ENCODE measurements around the gene EXTL1. TPM values are rescaled to one million over a fixed set of nuclear protein-coding genes. Genes with fewer than 3 reads are reported as not detected.
A peak's percentile ranks its signal among the peaks of the same experiment; 100 is the strongest.

EXTL1 gene
- total RNA-seq, 4 donors from 2014 or later, result 0.08 to 0.81 (median 0.31) TPM; not detected in 1

DNA sequence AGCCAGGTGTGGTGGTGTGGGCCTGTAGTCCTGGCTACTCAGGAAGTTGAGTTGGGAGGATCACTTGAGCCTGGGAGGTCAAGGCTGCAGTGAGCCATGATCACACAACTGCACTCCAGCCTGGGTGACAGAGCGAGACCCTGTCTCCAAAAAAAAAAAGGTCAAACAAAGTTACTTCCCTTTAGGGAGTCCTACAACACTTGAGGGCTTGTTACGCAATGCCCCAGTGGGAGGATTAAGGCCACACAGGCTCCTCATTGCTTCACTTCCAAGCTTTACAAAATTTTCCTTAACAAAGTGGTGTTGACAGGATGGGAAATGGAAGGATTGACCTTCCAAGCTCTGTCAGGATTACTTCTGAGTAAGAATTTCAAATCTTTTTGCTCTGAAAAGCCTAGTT is 6.2 kb upstream of the EXTL1 start:
- TF ChIP-seq, protein P1, sequence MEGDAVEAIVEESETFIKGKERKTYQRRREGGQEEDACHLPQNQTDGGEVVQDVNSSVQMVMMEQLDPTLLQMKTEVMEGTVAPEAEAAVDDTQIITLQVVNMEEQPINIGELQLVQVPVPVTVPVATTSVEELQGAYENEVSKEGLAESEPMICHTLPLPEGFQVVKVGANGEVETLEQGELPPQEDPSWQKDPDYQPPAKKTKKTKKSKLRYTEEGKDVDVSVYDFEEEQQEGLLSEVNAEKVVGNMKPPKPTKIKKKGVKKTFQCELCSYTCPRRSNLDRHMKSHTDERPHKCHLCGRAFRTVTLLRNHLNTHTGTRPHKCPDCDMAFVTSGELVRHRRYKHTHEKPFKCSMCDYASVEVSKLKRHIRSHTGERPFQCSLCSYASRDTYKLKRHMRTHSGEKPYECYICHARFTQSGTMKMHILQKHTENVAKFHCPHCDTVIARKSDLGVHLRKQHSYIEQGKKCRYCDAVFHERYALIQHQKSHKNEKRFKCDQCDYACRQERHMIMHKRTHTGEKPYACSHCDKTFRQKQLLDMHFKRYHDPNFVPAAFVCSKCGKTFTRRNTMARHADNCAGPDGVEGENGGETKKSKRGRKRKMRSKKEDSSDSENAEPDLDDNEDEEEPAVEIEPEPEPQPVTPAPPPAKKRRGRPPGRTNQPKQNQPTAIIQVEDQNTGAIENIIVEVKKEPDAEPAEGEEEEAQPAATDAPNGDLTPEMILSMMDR (IDR thresholded peaks at IDR 0.05), result no peak
- no peak for TF ChIP-seq POLR2A (IDR thresholded peaks at IDR 0.05)
- TF ChIP-seq EP300 (IDR thresholded peaks at IDR 0.05), result no peak
- TF ChIP-seq POLR2AphosphoS5 (IDR thresholded peaks at IDR 0.05), result no peak
- Histone ChIP-seq H3K9me3 (no peaks in the 10 kb centered on the region), H3K27me3 (no peaks in the 10 kb centered on the region), H3K27ac (no peak overlapping the region), H3K4me1 (peaks cover 0 to 16% (median 0%) of the 10 kb centered on the region in 3 donors), H3K36me3 (no peaks in the 10 kb centered on the region), H3K4me3 (no peak overlapping the region)
- ATAC-seq, result peak; percentile 55
- 57 to 100% methylated on average over 1 of the region's 2 CpGs for WGBS, 2 donors (ENCODE audit: low coverage in 1 of 2)

DNA sequence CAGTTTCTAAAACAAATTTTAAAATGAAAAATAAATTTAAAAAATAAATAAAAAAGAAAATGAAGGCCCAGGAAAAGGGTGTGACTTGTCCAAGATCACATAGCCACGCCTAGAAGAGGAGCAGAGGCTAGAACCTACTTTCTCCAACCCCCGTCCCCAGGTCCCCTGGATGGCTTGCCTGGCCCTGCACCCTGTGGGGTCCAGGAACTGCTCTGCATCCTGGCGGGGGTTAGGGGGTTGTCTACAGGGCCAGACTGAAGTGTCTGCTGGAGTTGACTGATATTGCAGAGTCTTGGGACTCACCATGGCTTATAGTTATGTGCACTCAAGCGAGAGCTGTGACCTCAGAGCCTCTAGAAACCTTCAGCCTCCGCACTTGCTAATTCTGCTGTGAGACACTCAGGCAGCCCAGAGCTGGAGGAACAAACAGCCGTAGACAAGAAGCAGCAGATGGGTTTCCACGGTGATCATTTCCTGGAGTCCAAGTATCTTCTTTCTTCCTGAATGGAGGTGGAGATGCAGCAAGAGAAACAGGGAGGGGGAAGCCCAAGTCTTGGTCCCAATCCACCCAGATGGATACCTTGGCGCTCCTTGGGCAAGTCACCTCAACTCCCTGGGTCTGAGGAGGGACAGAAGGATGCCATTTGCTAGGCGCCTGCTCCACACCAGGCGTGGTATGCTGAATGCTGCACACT is 5.2 kb upstream of the EXTL1 start:
- TF ChIP-seq, protein P1 (IDR thresholded peaks at IDR 0.05), result no peak
- TF ChIP-seq POLR2AphosphoS5 (IDR thresholded peaks at IDR 0.05) (no peak), EP300 (IDR thresholded peaks at IDR 0.05) (no peak), POLR2A (IDR thresholded peaks at IDR 0.05) (no peak)
- no peak for ATAC-seq
- WGBS, 2 donors (ENCODE audit: low coverage in 1 of 2), result 68 to 73% methylated on average over 8 of the region's 10 CpGs
- H3K36me3 ChIP-seq, result no peaks in the 10 kb centered on the region
- H3K27ac ChIP-seq, result no peak overlapping the region
- H3K9me3 ChIP-seq, result no peaks in the 10 kb centered on the region
- no peaks in the 10 kb centered on the region for H3K27me3 ChIP-seq
- no peak overlapping the region for H3K4me3 ChIP-seq
- peaks cover 0 to 27% (median 0%) of the 10 kb centered on the region in 3 donors for H3K4me1 ChIP-seq

DNA sequence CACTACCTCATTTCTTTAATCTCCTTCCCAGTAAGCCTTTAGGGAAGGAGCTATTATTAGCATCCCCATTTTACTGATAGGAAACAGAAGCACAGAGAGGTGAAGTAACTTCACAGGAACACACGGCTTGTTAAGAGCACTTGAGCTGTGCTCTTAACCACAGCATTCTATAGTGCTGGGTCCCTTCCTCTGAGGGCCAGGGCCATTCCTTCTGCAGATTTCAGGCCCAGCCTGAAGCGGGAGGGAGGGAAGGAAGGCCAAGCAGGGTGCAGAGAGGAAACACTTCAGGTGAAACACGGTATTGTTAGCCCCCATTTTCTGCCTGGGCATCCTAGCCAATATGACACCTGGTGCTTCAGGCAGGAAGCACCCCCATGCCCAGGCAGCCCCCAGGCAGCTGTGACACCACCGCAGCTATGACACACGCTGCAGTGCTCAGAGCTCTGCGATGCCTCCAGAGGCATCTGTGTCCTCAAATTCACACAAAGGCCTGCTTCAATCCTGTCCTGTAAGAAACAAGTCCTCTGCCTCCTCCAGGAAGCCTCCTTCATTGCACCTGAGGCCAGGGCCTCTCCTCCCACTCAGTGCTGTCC is 4.5 kb upstream of the EXTL1 start:
- H3K4me3 ChIP-seq, result no peak overlapping the region
- no peak for ATAC-seq
- H3K9me3 ChIP-seq, result no peaks in the 10 kb centered on the region
- 11 to 86% methylated on average over 1 to 4 of the region's 6 CpGs for WGBS, 2 donors (ENCODE audit: low coverage in 1 of 2)
- no peaks in the 10 kb centered on the region for H3K27me3 ChIP-seq
- H3K27ac ChIP-seq, result no peak overlapping the region
- peaks cover 0 to 33% (median 0%) of the 10 kb centered on the region in 3 donors for H3K4me1 ChIP-seq
- TF ChIP-seq, protein P1 (IDR thresholded peaks at IDR 0.05), result no peak
- TF ChIP-seq EP300 (IDR thresholded peaks at IDR 0.05) (no peak), POLR2A (IDR thresholded peaks at IDR 0.05) (no peak), POLR2AphosphoS5 (IDR thresholded peaks at IDR 0.05) (no peak)
- no peaks in the 10 kb centered on the region for H3K36me3 ChIP-seq

DNA sequence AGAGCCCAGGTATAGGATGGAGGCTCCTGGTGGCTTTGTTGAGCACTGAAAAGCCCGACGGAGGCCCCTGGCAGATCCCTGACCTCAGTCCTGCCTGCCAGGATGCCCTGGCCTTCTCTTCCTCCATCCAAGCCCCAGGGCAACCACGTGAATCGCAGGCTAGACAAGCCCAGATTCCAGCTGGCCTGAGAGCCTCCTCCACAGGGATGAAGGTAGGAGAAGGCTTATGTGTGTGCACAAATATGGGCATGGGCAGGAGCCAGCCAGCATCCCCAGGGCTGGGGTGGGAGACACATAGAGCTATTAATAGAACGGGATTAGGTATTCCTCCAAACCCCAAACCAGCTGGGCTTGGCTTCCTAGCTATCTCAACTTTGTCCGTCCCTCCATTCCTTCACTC is 4.0 kb upstream of the EXTL1 start:
- Histone ChIP-seq H3K27ac (no peak overlapping the region), H3K4me1 (peaks cover 0 to 36% (median 0%) of the 10 kb centered on the region in 3 donors), H3K9me3 (no peaks in the 10 kb centered on the region), H3K27me3 (no peaks in the 10 kb centered on the region), H3K36me3 (no peaks in the 10 kb centered on the region), H3K4me3 (no peak overlapping the region)
- TF ChIP-seq EP300 (IDR thresholded peaks at IDR 0.05) (no peak), POLR2AphosphoS5 (IDR thresholded peaks at IDR 0.05) (no peak), POLR2A (IDR thresholded peaks at IDR 0.05) (no peak)
- no peak for ATAC-seq
- WGBS, 2 donors (ENCODE audit: low coverage in 1 of 2), result 11 to 17% methylated on average over 2 of the region's 6 CpGs

DNA sequence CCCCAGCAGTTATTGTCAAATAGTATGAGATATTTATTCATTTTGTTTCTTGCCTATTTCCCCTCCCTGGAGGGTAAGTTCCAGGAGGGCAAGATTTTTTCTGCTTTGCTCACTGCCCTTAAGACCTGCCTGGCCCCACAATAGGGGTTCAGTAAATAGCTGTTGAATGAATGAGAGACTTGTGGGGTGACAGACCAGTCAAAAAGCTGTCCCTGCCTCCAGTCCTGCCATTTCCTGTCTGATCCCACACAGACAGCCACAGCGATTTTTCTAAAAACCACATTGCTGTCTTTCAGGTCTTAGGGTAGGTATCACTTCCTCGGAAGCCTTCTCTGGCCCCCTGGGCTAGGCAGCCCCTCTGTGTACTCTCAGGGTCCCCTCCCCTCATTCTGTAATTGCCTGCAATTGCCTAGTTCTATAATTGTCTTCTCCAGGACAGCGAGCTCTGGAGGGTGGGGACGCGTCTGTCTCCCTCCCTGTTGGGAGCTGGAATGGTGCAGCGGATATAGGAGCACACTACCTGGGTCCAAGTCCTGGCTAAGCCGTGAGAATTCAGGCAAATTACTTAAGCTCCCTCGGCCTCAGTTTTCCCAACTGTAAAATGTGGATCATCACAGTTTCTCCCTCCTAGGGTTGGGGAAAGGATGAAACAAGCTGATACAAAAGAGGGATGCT is 1.8 kb upstream of the EXTL1 start:
- Histone ChIP-seq H3K4me3 (no peak overlapping the region), H3K27me3 (no peaks in the 10 kb centered on the region), H3K27ac (no peak overlapping the region), H3K4me1 (peaks cover 0 to 36% (median 0%) of the 10 kb centered on the region in 3 donors), H3K36me3 (no peaks in the 10 kb centered on the region), H3K9me3 (no peaks in the 10 kb centered on the region)
- WGBS, 2 donors (ENCODE audit: low coverage in 1 of 2), result 73 to 77% methylated on average over 5 to 6 of the region's 8 CpGs
- ATAC-seq, result no peak
- no peak for TF ChIP-seq EP300 (IDR thresholded peaks at IDR 0.05)
